ENCODE results near the gene GCLM. TPM values are rescaled to one million over a fixed set of nuclear protein-coding genes. Genes with fewer than 3 reads are reported as not detected.
"Not testable (repeated sequence)": the region's sequence is repeated elsewhere in the genome, so short reads cannot be mapped to it uniquely, and the experiment has no call there.

GCLM gene
- polyA plus RNA-seq, 1 donor = 14.0 TPM

GRCh38 chr1:93919780-93920179, 10.6 kb upstream of the GCLM start:
- Histone ChIP-seq H3K27me3 (ENCODE audit: control insufficient read depth, insufficient read depth, low read length) (no peaks in the 10 kb centered on the region), H3K9me3 (ENCODE audit: control insufficient read depth, low read depth, low read length) (peaks cover 4% of the 10 kb centered on the region), H3K27ac (ENCODE audit: low read length) (no peak overlapping the region), H3K36me3 (ENCODE audit: control insufficient read depth, insufficient read depth, low read length) (no peaks in the 10 kb centered on the region), H3K4me3 (ENCODE audit: low read length) (no peak overlapping the region), H3K4me1 (ENCODE audit: control insufficient read depth, insufficient read depth, low read length) (no peaks in the 10 kb centered on the region)
- no peak for DNase-seq
- no CpG with 5 or more reads among the region's 1 CpG for WGBS (ENCODE audit: insufficient coverage, low lambda C conversion rate)

GRCh38 chr1:93917302-93917701, 8.1 kb upstream of the GCLM start:
- H3K27me3 ChIP-seq (ENCODE audit: control insufficient read depth, insufficient read depth, low read length) = no peaks in the 10 kb centered on the region
- WGBS (ENCODE audit: insufficient coverage, low lambda C conversion rate) = no CpG with 5 or more reads among the region's 10 CpGs

GRCh38 chr1:93910880-93911279, 1.6 kb upstream of the GCLM start:
- not testable (repeated sequence) for H3K27ac ChIP-seq (ENCODE audit: low read length); DNase-seq; H3K27me3 ChIP-seq (ENCODE audit: control insufficient read depth, insufficient read depth, low read length); H3K4me3 ChIP-seq (ENCODE audit: low read length); H3K4me1 ChIP-seq (ENCODE audit: control insufficient read depth, insufficient read depth, low read length); H3K36me3 ChIP-seq (ENCODE audit: control insufficient read depth, insufficient read depth, low read length); H3K9me3 ChIP-seq (ENCODE audit: control insufficient read depth, low read depth, low read length)
- no CpG with 5 or more reads among the region's 3 CpGs for WGBS (ENCODE audit: insufficient coverage, low lambda C conversion rate)

More at GRCh38 chr1:93917302-93917701, 8.1 kb upstream of the GCLM start:
- Histone ChIP-seq H3K9me3 (ENCODE audit: control insufficient read depth, low read depth, low read length) (peaks cover 4% of the 10 kb centered on the region), H3K36me3 (ENCODE audit: control insufficient read depth, insufficient read depth, low read length) (no peaks in the 10 kb centered on the region), H3K4me1 (ENCODE audit: control insufficient read depth, insufficient read depth, low read length) (no peaks in the 10 kb centered on the region), H3K27ac (ENCODE audit: low read length) (no peak overlapping the region), H3K4me3 (ENCODE audit: low read length) (no peak overlapping the region)
- no peak for DNase-seq

GRCh38 chr1:93910305-93910704, 1.1 kb upstream of the GCLM start:
- WGBS (ENCODE audit: insufficient coverage, low lambda C conversion rate) = 85% methylated on average over 2 of the region's 4 CpGs
- no peak for DNase-seq
- Histone ChIP-seq H3K36me3 (ENCODE audit: control insufficient read depth, insufficient read depth, low read length) (no peaks in the 10 kb centered on the region), H3K9me3 (ENCODE audit: control insufficient read depth, low read depth, low read length) (no peaks in the 10 kb centered on the region), H3K4me1 (ENCODE audit: control insufficient read depth, insufficient read depth, low read length) (no peaks in the 10 kb centered on the region), H3K27ac (ENCODE audit: low read length) (no peak overlapping the region), H3K27me3 (ENCODE audit: control insufficient read depth, insufficient read depth, low read length) (no peaks in the 10 kb centered on the region), H3K4me3 (ENCODE audit: low read length) (no peak overlapping the region)

- H3K4me3 ChIP-seq (ENCODE audit: low read length) = peak overlapping the region; percentile 63
These were observed 660 bp downstream of the GCLM start for GRCh38 chr1:93908394-93909145.

GRCh38 chr1:93907718-93908117, 1.5 kb downstream of the GCLM start:
- no CpG with 5 or more reads among the region's 3 CpGs for WGBS (ENCODE audit: insufficient coverage, low lambda C conversion rate)
- no peak for DNase-seq
- H3K4me3 ChIP-seq (ENCODE audit: low read length) = no peak overlapping the region

More at GRCh38 chr1:93908394-93909145, 660 bp downstream of the GCLM start:
- Histone ChIP-seq H3K36me3 (ENCODE audit: control insufficient read depth, insufficient read depth, low read length) (no peaks in the 10 kb centered on the region), H3K27me3 (ENCODE audit: control insufficient read depth, insufficient read depth, low read length) (no peaks in the 10 kb centered on the region), H3K27ac (ENCODE audit: low read length) (peak overlapping the region; percentile 42), H3K4me1 (ENCODE audit: control insufficient read depth, insufficient read depth, low read length) (peaks cover 6% of the 10 kb centered on the region), H3K9me3 (ENCODE audit: control insufficient read depth, low read depth, low read length) (no peaks in the 10 kb centered on the region)
- DNase-seq = peak; percentile 49 to 73
- WGBS (ENCODE audit: insufficient coverage, low lambda C conversion rate) = 20% methylated on average over 1 of the region's 49 CpGs

GRCh38 chr1:93906480-93906879, 2.8 kb downstream of the GCLM start:
- H3K27me3 ChIP-seq (ENCODE audit: control insufficient read depth, insufficient read depth, low read length) = no peaks in the 10 kb centered on the region
- WGBS (ENCODE audit: insufficient coverage, low lambda C conversion rate) = 100% methylated on average over 3 of the region's 3 CpGs
- no peak for DNase-seq
- peaks cover 6% of the 10 kb centered on the region for H3K4me1 ChIP-seq (ENCODE audit: control insufficient read depth, insufficient read depth, low read length)
- H3K9me3 ChIP-seq (ENCODE audit: control insufficient read depth, low read depth, low read length) = no peaks in the 10 kb centered on the region
- H3K36me3 ChIP-seq (ENCODE audit: control insufficient read depth, insufficient read depth, low read length) = no peaks in the 10 kb centered on the region
- H3K4me3 ChIP-seq (ENCODE audit: low read length) = no peak overlapping the region
- no peak overlapping the region for H3K27ac ChIP-seq (ENCODE audit: low read length)

More at GRCh38 chr1:93907718-93908117, 1.5 kb downstream of the GCLM start:
- no peaks in the 10 kb centered on the region for H3K27me3 ChIP-seq (ENCODE audit: control insufficient read depth, insufficient read depth, low read length)
- peaks cover 6% of the 10 kb centered on the region for H3K4me1 ChIP-seq (ENCODE audit: control insufficient read depth, insufficient read depth, low read length)
- no peak overlapping the region for H3K27ac ChIP-seq (ENCODE audit: low read length)
- H3K36me3 ChIP-seq (ENCODE audit: control insufficient read depth, insufficient read depth, low read length) = no peaks in the 10 kb centered on the region
- H3K9me3 ChIP-seq (ENCODE audit: control insufficient read depth, low read depth, low read length) = no peaks in the 10 kb centered on the region

- H3K27me3 ChIP-seq (ENCODE audit: control insufficient read depth, insufficient read depth, low read length) = no peaks in the 10 kb centered on the region
- H3K27ac ChIP-seq (ENCODE audit: low read length) = no peak overlapping the region
- no peaks in the 10 kb centered on the region for H3K9me3 ChIP-seq (ENCODE audit: control insufficient read depth, low read depth, low read length)
- H3K4me1 ChIP-seq (ENCODE audit: control insufficient read depth, insufficient read depth, low read length) = peaks cover 6% of the 10 kb centered on the region
- 0% methylated on average over 1 of the region's 2 CpGs for WGBS (ENCODE audit: insufficient coverage, low lambda C conversion rate)
- no peak for DNase-seq
- H3K36me3 ChIP-seq (ENCODE audit: control insufficient read depth, insufficient read depth, low read length) = peaks cover 5% of the 10 kb centered on the region
- H3K4me3 ChIP-seq (ENCODE audit: low read length) = no peak overlapping the region
These were observed 3.5 kb downstream of the GCLM start for GRCh38 chr1:93905734-93906133.

- no peaks in the 10 kb centered on the region for H3K9me3 ChIP-seq (ENCODE audit: control insufficient read depth, low read depth, low read length)
- peaks cover 5% of the 10 kb centered on the region for H3K36me3 ChIP-seq (ENCODE audit: control insufficient read depth, insufficient read depth, low read length)
- WGBS (ENCODE audit: insufficient coverage, low lambda C conversion rate) = no CpG with 5 or more reads among the region's 1 CpG
- no peaks in the 10 kb centered on the region for H3K27me3 ChIP-seq (ENCODE audit: control insufficient read depth, insufficient read depth, low read length)
- peaks cover 6% of the 10 kb centered on the region for H3K4me1 ChIP-seq (ENCODE audit: control insufficient read depth, insufficient read depth, low read length)
- no peak overlapping the region for H3K4me3 ChIP-seq (ENCODE audit: low read length)
- no peak for DNase-seq
- H3K27ac ChIP-seq (ENCODE audit: low read length) = no peak overlapping the region
These were observed 4.2 kb downstream of the GCLM start for GRCh38 chr1:93905051-93905450.

- WGBS (ENCODE audit: insufficient coverage, low lambda C conversion rate) = 50% methylated on average over 1 of the region's 2 CpGs
- DNase-seq = peak in 1 of 2 donors; percentile 14
- Histone ChIP-seq H3K4me3 (ENCODE audit: low read length) (no peak overlapping the region), H3K36me3 (ENCODE audit: control insufficient read depth, insufficient read depth, low read length) (peaks cover 5% of the 10 kb centered on the region), H3K27ac (ENCODE audit: low read length) (no peak overlapping the region), H3K4me1 (ENCODE audit: control insufficient read depth, insufficient read depth, low read length) (peaks cover 6% of the 10 kb centered on the region), H3K9me3 (ENCODE audit: control insufficient read depth, low read depth, low read length) (no peaks in the 10 kb centered on the region), H3K27me3 (ENCODE audit: control insufficient read depth, insufficient read depth, low read length) (no peaks in the 10 kb centered on the region)
These were observed 5.0 kb downstream of the GCLM start for GRCh38 chr1:93904228-93904627.
